Left lobe of liver (tissue), 1 donor: ENCODE results near the gene MS4A2. TPM values are rescaled to one million over a fixed set of nuclear protein-coding genes. Genes with fewer than 3 reads are reported as not detected.

Experiments used
- total RNA-seq: library from RNA; stranded (reverse); gene quantifications from one replicate; pipeline ENCODE4 v1.2.1, GENCODE V29; 2021
- donor health status: DM: no; HTN: yes; CAD: no.

Gene MS4A2
- total RNA-seq, 1 donor from 2014 or later, result 0.15 TPM

Other genes starting within 250 kb of the MS4A2 start
- not detected for gene CBLIF, start 243.2 kb upstream of the MS4A2 start, total RNA-seq
- gene TCN1, start 222.2 kb upstream of the MS4A2 start, total RNA-seq, result 0.45 TPM
- gene OOSP3, start 209.9 kb upstream of the MS4A2 start, total RNA-seq, result not detected
- not detected for gene OOSP1, start 150.2 kb upstream of the MS4A2 start, total RNA-seq
- gene OOSP4A, start 124.6 kb upstream of the MS4A2 start, total RNA-seq, result not detected
- not detected for gene OOSP4B, start 71.5 kb upstream of the MS4A2 start, total RNA-seq
- not detected for gene OOSP2, start 48.3 kb upstream of the MS4A2 start, total RNA-seq
- 0.25 TPM for gene MS4A3, start 32.0 kb upstream of the MS4A2 start, total RNA-seq
- 37.7 TPM for gene MS4A6A, start 94.4 kb downstream of the MS4A2 start, total RNA-seq
- 2.3 TPM for gene MS4A4E, start 154.5 kb downstream of the MS4A2 start, total RNA-seq
- 5.6 TPM for gene MS4A4A, start 192.0 kb downstream of the MS4A2 start, total RNA-seq
- not detected for gene MS4A6E, start 238.6 kb downstream of the MS4A2 start, total RNA-seq